Glutamatergic neuron (in vitro differentiated cells): ENCODE results near the gene BARD1. TPM values are rescaled to one million over a fixed set of nuclear protein-coding genes. Genes with fewer than 3 reads are reported as not detected.

Experiments used
- DNase-seq: peaks from one replicate; pipeline ENCODE4 v3.0.0; 2022
- H3K27ac Mint-ChIP-seq: one replicate; pipeline ENCODE4 v1.8.0; 2020; ENCODE audit warnings: mild to moderate bottlenecking, mixed read lengths, inconsistent platforms; ENCODE audit not compliant: unreplicated experiment
- H3K27me3 Mint-ChIP-seq: one replicate; pipeline ENCODE4 v1.8.0; 2020; ENCODE audit warnings: mild to moderate bottlenecking, moderate library complexity, mixed read lengths, inconsistent platforms; ENCODE audit not compliant: unreplicated experiment
- H3K36me3 Mint-ChIP-seq: one replicate; pipeline ENCODE4 v1.8.0; 2020; ENCODE audit warnings: mild to moderate bottlenecking, mixed read lengths, inconsistent platforms; ENCODE audit not compliant: unreplicated experiment
- H3K4me1 Mint-ChIP-seq: one replicate; pipeline ENCODE4 v1.8.0; 2020; ENCODE audit warnings: mild to moderate bottlenecking, low read depth, mixed read lengths, inconsistent platforms; ENCODE audit not compliant: unreplicated experiment
- H3K4me3 Mint-ChIP-seq: one replicate; pipeline ENCODE4 v1.8.0; 2020; ENCODE audit warnings: mild to moderate bottlenecking, mixed read lengths, inconsistent platforms; ENCODE audit not compliant: unreplicated experiment
- H3K9me3 Mint-ChIP-seq: one replicate; pipeline ENCODE4 v1.8.0; 2020; ENCODE audit warnings: mild to moderate bottlenecking, moderate library complexity, mixed read lengths, inconsistent platforms; ENCODE audit not compliant: unreplicated experiment
- CTCF ChIP-seq: fragments of 200-600 bp; sonication (generic); IDR thresholded peaks from one replicate; pipeline ENCODE4 v1.5.0; 2021; ENCODE audit not compliant: partially characterized antibody, unreplicated experiment
- total RNA-seq: library from RNA; stranded (reverse); fragmentation: NEBNext Ultra II Directional; extraction: Animal tissue kit (Norgen Biotek cat#: 25700); gene quantifications from one replicate; pipeline ENCODE4 v1.2.1, GENCODE V29; 2021; ENCODE audit not compliant: unreplicated experiment

BARD1 gene
- total RNA-seq, 1 donor from 2014 or later: 33.6 TPM

DNA sequence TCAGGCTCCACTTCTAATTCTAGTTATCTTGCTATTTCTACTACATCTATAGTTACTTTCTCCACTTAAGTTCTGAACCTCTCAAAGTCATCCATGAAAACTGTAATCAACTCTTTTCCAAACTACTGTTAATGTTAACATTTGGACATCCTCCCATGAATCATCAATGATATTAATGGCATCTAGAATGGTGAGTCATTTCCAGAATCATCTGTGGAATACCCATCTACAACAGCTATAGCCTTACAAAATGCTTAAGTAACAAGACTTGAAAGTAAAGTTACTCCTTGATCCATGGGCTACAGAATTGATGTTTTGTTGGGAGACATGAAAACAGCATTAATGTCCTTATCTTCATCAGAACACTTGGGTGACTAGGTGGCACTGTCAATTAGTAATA, 35.4 kb downstream of the BARD1 start:
- no peak overlapping the region for H3K4me3 Mint-ChIP-seq
- H3K4me1 Mint-ChIP-seq: no peaks in the 10 kb centered on the region
- TF ChIP-seq CTCF: no peak
- H3K9me3 Mint-ChIP-seq: no peaks in the 10 kb centered on the region
- H3K27ac Mint-ChIP-seq: no peak overlapping the region
- no peak for DNase-seq
- H3K27me3 Mint-ChIP-seq: no peaks in the 10 kb centered on the region
- peaks cover 9% of the 10 kb centered on the region for H3K36me3 Mint-ChIP-seq

- H3K9me3 Mint-ChIP-seq: no peaks in the 10 kb centered on the region
- DNase-seq: no peak
- no peak overlapping the region for H3K27ac Mint-ChIP-seq
- TF ChIP-seq CTCF: no peak
- no peaks in the 10 kb centered on the region for H3K4me1 Mint-ChIP-seq
- H3K4me3 Mint-ChIP-seq: no peak overlapping the region
- peaks cover 9% of the 10 kb centered on the region for H3K36me3 Mint-ChIP-seq
- H3K27me3 Mint-ChIP-seq: no peaks in the 10 kb centered on the region
These were observed 37.0 kb downstream of the BARD1 start for GRCh38 chr2:214772443-214773015.

DNA sequence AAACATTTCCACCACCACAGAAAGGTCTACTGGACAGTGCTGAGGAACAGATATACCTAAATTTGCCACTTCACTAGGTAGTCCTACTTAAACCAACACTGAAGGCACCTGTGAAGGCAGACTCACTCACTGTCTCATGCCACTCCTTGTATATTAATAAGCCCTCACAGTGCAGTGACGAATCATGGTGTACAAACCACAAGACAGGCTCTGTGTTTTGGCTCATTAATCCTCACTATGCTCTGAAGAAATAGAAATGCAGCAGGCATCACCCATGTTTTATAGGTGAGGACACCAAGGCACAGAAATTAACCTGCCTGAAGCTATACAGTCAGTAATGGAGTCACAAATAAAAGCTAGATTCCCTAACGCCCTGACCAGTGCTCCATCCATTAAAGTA, 44.3 kb downstream of the BARD1 start:
- no peak for TF ChIP-seq CTCF
- no peaks in the 10 kb centered on the region for H3K27me3 Mint-ChIP-seq
- H3K9me3 Mint-ChIP-seq: no peaks in the 10 kb centered on the region
- DNase-seq: no peak
- H3K4me3 Mint-ChIP-seq: no peak overlapping the region
- H3K27ac Mint-ChIP-seq: no peak overlapping the region
- no peaks in the 10 kb centered on the region for H3K4me1 Mint-ChIP-seq
- H3K36me3 Mint-ChIP-seq: no peaks in the 10 kb centered on the region

- Mint-ChIP-seq H3K36me3 (no peaks in the 10 kb centered on the region), H3K4me3 (no peak overlapping the region)
These were observed 56.0 kb downstream of the BARD1 start for GRCh38 chr2:214753455-214753854.

GRCh38 chr2:214750529-214750928, 59.0 kb downstream of the BARD1 start:
- no peak for TF ChIP-seq CTCF
- Mint-ChIP-seq H3K36me3 (no peaks in the 10 kb centered on the region), H3K27me3 (peaks cover 1% of the 10 kb centered on the region), H3K4me1 (no peaks in the 10 kb centered on the region), H3K27ac (no peak overlapping the region), H3K9me3 (no peaks in the 10 kb centered on the region), H3K4me3 (no peak overlapping the region)
- no peak for DNase-seq

More at GRCh38 chr2:214753455-214753854, 56.0 kb downstream of the BARD1 start:
- no peaks in the 10 kb centered on the region for H3K9me3 Mint-ChIP-seq
- TF ChIP-seq CTCF: no peak
- DNase-seq: no peak
- H3K27ac Mint-ChIP-seq: peak overlapping the region; percentile 13
- H3K27me3 Mint-ChIP-seq: peaks cover 1% of the 10 kb centered on the region
- H3K4me1 Mint-ChIP-seq: no peaks in the 10 kb centered on the region
